Mesothelial cell of epicardium (in vitro differentiated cells): ENCODE measurements around the gene SENP1. TPM values are rescaled to one million over a fixed set of nuclear protein-coding genes. Genes with fewer than 3 reads are reported as not detected.

Experiments
- DNase-seq, 2 experiments: peaks; one replicate each; pipeline ENCODE4 v3.0.0; 2021; ENCODE audit warnings: low spot score in 2 of 2; ENCODE audit not compliant: unreplicated experiment in 2 of 2
- H3K27ac Mint-ChIP-seq: 2 replicates; pipeline ENCODE4 v1.8.0; 2021; ENCODE audit warnings: mixed read lengths
- H3K27me3 Mint-ChIP-seq: 2 replicates; pipeline ENCODE4 v1.8.0; 2021; ENCODE audit warnings: low read depth, mixed read lengths
- H3K36me3 Mint-ChIP-seq: 2 replicates; pipeline ENCODE4 v1.8.0; 2021; ENCODE audit warnings: mixed read lengths
- H3K4me1 Mint-ChIP-seq: 2 replicates; pipeline ENCODE4 v1.8.0; 2021; ENCODE audit warnings: mixed read lengths
- H3K4me3 Mint-ChIP-seq: 2 replicates; pipeline ENCODE4 v1.8.0; 2021; ENCODE audit warnings: mild to moderate bottlenecking, moderate library complexity, mixed read lengths
- H3K9me3 Mint-ChIP-seq: 2 replicates; pipeline ENCODE4 v1.8.0; 2021; ENCODE audit warnings: mixed read lengths
- total RNA-seq: library from RNA; stranded (reverse); gene quantifications from 3 replicates; pipeline ENCODE4 v1.2.1, GENCODE V29; 2021
- TF ChIP-seq, protein P1 (sequence below): fragments of 200-600 bp; sonication (generic); IDR thresholded peaks from one replicate; pipeline ENCODE4 v1.5.0; 2021; ENCODE audit warnings: antibody characterized with exemption; ENCODE audit not compliant: unreplicated experiment

SENP1 gene
- total RNA-seq, 1 donor from 2014 or later, result 31.1 TPM

DNA sequence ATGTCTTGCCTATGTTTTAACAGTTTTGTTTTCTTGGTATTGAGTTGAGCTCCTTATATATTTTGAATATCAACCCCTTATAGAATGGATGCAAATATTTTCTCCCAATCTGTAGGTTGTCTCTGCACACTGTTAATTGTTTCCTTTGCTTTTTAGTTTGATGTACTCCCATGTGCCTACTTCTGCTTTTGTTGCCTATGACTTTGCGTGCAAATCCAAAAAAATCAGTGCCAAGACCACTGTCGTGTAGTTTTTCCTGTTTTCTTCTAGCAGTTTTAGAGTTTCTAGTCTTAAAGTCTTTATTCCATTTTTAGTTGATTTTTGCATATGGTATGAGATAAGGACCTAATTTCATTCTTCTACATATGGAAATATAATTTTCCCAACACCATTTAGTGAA is 28.8 kb downstream of the SENP1 start:
- H3K36me3 Mint-ChIP-seq, result peaks cover 24% of the 10 kb centered on the region
- H3K4me1 Mint-ChIP-seq, result no peaks in the 10 kb centered on the region
- H3K9me3 Mint-ChIP-seq, result peaks cover 11% of the 10 kb centered on the region
- H3K27me3 Mint-ChIP-seq, result no peaks in the 10 kb centered on the region
- TF ChIP-seq, protein P1, sequence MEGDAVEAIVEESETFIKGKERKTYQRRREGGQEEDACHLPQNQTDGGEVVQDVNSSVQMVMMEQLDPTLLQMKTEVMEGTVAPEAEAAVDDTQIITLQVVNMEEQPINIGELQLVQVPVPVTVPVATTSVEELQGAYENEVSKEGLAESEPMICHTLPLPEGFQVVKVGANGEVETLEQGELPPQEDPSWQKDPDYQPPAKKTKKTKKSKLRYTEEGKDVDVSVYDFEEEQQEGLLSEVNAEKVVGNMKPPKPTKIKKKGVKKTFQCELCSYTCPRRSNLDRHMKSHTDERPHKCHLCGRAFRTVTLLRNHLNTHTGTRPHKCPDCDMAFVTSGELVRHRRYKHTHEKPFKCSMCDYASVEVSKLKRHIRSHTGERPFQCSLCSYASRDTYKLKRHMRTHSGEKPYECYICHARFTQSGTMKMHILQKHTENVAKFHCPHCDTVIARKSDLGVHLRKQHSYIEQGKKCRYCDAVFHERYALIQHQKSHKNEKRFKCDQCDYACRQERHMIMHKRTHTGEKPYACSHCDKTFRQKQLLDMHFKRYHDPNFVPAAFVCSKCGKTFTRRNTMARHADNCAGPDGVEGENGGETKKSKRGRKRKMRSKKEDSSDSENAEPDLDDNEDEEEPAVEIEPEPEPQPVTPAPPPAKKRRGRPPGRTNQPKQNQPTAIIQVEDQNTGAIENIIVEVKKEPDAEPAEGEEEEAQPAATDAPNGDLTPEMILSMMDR, result no peak
- no peak overlapping the region for H3K4me3 Mint-ChIP-seq
- no peak for DNase-seq
- no peak overlapping the region for H3K27ac Mint-ChIP-seq

DNA sequence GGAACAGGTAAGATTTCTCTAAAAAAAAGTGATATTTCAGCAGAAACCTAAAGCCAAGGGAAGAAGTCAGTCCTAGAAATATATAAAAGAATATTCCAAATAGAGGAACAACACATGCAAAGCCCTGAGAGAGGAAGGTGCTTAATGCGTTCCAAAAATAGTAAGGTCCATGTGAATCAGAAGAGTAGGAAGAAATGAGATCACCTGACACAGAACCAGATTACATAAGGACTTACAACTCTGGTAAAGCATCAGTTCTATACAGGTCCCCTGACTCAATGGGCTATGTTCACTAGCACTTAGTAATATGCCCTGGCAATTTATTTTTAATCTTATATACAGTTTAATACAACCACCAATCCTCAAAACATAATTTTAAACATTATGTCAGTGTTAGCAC is 30.0 kb downstream of the SENP1 start:
- H3K9me3 Mint-ChIP-seq, result peaks cover 11% of the 10 kb centered on the region
- TF ChIP-seq, protein P1, result no peak
- peaks cover 27% of the 10 kb centered on the region for H3K36me3 Mint-ChIP-seq

DNA sequence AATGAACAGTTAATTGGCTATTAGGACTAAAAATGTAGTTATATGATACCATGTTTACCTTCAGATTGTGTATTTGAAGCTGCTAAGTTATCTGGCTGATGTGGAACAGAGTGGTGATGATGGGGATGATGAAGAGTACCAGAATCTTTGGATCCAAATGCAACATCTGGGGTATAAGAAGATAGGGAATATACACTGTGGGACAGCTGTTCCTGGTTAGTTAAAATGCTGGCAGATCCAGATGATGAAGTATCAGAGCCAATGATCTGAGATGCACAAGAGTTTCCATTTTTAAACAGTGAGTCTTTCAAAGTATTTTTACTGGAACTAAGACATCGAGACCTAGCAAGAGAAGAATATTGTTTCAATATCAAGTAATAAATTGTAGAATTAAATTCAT is 31.6 kb downstream of the SENP1 start:
- DNase-seq, result no peak
- TF ChIP-seq, protein P1, result no peak
- no peaks in the 10 kb centered on the region for H3K27me3 Mint-ChIP-seq
- peaks cover 11% of the 10 kb centered on the region for H3K9me3 Mint-ChIP-seq
- H3K4me3 Mint-ChIP-seq, result no peak overlapping the region
- H3K36me3 Mint-ChIP-seq, result peaks cover 35% of the 10 kb centered on the region
- no peak overlapping the region for H3K27ac Mint-ChIP-seq
- H3K4me1 Mint-ChIP-seq, result no peaks in the 10 kb centered on the region

More for the DNA sequence above, 30.0 kb downstream of the SENP1 start:
- Mint-ChIP-seq H3K27ac (no peak overlapping the region), H3K27me3 (no peaks in the 10 kb centered on the region), H3K4me1 (no peaks in the 10 kb centered on the region), H3K4me3 (no peak overlapping the region)
- DNase-seq, result no peak

DNA sequence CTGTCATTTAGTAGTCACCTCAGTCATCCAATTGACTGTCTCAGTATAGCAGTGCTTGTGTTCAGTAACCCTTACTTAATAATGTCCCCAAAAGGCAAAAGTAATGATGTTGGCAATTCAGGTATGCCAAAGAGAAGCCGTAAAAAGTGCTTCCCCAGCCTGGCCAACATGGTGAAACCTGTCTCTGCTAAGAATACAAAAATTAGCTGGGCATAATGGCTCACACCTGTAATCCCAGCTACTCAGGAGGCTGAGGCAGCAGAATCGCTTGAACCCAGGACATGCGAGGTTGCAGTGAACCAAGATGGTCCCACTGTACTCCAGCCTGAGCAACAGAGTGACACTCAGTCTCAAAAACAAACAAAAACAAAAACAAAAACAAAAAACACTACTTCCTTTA is 33.6 kb downstream of the SENP1 start:
- Mint-ChIP-seq H3K36me3 (peaks cover 33% of the 10 kb centered on the region), H3K4me1 (peaks cover 6% of the 10 kb centered on the region), H3K27ac (no peak overlapping the region), H3K9me3 (peaks cover 5% of the 10 kb centered on the region), H3K27me3 (no peaks in the 10 kb centered on the region), H3K4me3 (no peak overlapping the region)
- DNase-seq, result no peak
- TF ChIP-seq, protein P1, result no peak

DNA sequence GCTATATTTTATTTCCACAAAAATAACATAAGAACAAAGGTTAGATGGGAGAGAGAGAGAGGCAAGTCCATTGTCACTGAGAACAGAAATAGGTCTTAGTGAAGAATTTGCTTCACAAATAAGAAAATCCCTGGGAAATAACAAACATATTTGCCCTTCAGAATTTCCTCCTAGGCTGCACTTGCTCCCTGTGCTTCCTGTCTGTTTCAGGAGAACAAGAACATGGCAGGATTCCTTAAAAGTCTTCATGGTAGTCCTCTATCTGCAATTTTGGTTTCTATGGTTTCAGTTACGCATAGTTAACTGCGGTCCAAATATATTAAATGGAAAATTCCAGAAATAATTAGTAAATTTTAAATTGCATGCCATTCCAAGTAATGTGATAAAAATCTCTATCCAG is 34.1 kb downstream of the SENP1 start:
- Mint-ChIP-seq H3K4me3 (no peak overlapping the region), H3K36me3 (peaks cover 31% of the 10 kb centered on the region), H3K27me3 (no peaks in the 10 kb centered on the region), H3K9me3 (peaks cover under 1% of the 10 kb centered on the region), H3K27ac (no peak overlapping the region), H3K4me1 (peaks cover 9% of the 10 kb centered on the region)
- no peak for DNase-seq
- TF ChIP-seq, protein P1, result no peak

DNA sequence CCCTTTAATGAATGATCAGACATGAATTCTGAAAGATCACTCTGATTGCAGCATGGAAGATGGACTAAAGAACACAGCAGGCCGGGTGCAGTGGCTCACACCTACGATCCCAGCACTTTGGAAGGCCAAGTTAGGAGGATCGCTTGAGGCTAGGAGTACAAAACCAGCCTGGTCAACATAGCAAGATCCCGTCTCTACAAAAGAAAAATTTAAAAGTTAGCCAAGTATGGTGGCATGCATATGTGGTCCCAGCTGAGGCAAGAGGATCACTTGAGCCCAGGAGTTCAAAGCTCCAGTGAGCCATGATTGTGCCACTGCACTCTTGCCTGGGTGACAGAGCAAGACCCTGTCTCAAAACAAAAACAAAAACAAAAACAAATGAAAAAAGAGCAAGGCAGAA is 35.1 kb downstream of the SENP1 start:
- no peak overlapping the region for H3K4me3 Mint-ChIP-seq
- peaks cover 9% of the 10 kb centered on the region for H3K4me1 Mint-ChIP-seq
- H3K27ac Mint-ChIP-seq, result no peak overlapping the region
- peaks cover 29% of the 10 kb centered on the region for H3K36me3 Mint-ChIP-seq
- no peak for DNase-seq
- TF ChIP-seq, protein P1, result no peak
- no peaks in the 10 kb centered on the region for H3K9me3 Mint-ChIP-seq
- H3K27me3 Mint-ChIP-seq, result no peaks in the 10 kb centered on the region
